SHP77 treated with DMSO at 0.1 percent for 48 hours (cell line): ENCODE measurements around the gene RHBDD2.
"Not testable (repeated sequence)": the region's sequence is repeated elsewhere in the genome, so short reads cannot be mapped to it uniquely, and the experiment has no call there.

ENCODE experiments used
- DNase-seq: peaks from one replicate; lab custom pipeline; 2025; lab: John Stamatoyannopoulos, UW

The RHBDD2 gene

DNA sequence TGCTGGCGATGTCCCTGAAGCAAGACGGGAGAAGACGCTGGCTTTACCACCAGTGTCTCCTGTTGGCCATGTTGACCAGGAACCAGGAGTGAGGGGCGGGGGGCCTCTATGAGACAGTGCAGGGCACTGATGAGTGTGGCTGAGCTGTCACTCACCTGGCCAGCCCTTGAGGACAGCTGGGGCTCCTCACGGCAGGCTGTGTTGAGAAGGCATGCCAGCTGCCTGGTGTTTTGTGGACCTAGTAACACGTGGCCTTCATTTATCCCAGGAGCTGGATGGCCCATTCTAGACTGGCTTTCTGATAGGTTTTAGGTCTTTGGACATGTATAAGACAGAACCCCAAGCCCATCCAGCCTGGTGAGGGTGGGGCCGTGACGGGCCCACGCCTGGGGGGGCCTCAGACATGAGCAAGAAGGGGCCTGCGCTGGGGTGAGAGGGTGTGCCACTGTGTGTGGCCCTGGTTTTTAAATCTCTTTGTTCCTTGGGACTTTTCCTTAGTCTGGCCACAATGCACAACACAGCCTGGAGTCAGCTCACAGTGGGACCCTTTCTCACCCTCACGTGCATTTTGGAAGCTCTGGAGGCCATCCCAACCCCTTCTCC is 10.5 kb downstream of the RHBDD2 start:
- no peak for DNase-seq

DNA sequence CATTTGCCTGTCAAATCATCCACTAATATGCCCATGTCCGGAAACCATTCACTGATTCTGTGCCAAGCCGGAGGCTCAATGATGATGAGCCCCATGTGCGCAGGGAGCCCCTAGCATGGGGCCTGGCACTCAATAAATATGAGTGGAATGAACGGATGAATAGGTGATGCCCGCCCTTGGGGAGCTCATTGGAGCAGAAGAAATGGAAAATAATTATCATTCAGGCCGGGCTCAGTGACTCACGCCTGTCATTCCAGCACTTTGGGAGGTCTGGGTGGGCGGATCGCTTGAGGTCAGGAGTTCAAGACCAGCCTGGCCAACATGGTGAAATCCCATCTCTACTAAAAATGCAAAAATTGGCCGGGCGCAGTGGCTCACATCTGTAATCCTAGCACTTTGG is 11.0 kb downstream of the RHBDD2 start:
- DNase-seq = no peak

DNA sequence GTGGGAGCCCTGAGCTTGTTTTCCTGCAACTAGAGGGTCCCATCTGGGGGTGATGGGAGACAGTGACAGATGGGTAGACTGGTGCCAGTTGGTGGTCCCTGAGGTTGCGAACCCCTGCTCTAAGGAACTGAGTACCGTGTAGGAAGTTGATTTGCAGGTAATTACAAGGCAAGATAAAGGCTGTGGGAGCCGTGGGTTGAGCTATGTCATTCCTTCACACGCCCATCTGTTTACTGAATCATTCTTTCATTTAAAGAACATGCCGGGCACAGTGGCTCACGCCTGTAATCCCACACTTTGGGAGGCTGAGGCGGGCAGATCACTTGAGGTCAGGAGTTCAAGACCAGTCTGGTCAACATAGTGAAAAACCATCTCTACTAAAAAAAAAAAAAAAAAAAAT is 12.4 kb downstream of the RHBDD2 start:
- not testable (repeated sequence) for DNase-seq

DNA sequence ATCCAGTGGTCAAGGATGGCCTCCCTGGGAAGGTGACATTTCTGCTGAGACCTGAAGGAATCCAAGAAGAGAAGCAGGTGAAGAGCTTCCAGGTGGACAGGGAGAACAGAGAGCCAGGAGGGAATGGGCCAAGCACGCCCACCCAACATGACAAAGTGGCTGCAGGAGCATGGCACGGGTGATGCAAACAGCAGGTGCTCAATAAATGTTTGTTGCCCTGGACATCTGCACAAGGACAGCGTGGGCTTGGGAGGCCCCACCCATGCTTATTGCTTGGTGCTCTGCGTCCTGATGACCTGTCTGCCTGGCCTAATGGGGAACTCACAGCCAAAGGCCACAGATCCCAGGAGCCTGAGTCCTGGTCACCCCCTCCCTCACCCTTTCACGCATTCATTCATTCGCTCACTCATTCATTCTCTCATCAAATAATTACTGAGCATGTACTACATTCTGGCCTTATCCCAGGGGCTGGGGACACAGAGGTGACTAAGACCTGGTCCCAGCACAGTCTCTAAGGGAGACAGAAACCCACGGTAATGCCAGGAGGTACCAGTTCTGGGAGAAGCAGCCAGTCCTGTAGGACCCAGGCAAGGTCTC is 13.1 kb downstream of the RHBDD2 start:
- no peak for DNase-seq

DNA sequence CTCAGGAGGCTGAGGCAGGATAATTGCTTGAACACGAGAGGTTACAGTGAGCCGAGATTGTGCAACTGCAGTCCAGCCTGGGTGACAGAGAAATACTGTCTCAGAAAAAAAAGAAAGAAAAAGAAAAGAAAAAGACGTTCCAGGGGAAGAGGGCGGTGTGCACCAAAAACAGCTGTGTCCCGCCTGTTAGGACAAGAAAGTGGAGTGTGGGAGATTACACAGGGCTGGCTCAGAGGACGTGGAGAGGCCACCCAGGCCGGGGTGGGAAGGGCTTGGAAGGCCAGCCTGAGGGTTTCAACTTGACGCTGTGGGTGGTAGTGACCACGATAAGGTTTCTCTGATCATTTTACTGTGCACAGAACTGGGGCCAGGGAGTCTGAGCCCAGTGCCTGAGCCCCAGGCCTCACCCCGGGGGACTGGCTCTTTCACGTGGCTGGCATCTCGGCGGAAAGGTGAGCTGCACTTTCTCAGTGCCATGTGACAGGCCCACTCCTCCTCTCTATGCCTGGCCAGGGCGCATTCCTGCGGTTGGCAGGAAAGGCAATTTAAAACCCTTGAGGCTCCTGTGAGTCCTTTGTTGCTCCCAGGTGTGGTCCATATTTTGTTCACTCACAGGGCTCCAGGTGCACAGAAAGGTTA is 13.9 kb downstream of the RHBDD2 start:
- no peak for DNase-seq

DNA sequence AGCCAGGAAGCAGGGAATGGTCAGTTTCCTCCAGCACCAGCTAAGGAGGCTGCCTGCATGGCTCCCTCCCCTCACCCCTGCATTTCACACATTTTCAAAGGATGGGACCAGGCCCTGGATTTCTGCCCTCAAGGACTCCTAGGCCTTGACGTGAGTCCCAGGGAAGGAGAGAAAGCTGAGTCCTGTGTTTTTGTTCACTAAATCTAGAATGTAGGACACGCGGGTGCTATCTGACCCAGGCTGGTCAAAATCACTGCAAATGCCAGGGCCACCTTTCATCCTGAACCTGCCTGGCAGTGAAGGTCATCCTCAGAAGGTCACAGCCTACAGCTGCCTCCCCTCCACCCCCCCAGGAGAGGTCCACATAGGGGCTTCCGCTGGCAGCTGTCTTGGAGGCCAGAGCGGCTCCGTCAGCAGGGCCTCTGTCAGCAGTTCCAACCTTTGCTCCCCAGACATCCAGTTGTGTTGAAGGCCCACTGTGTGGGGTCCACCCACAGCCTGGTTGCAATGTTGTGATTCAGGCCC is 18.0 kb downstream of the RHBDD2 start:
- no peak for DNase-seq

GRCh38 chr7:75900617-75901315 is 21.9 kb downstream of the RHBDD2 start:
- no peak for DNase-seq

DNA sequence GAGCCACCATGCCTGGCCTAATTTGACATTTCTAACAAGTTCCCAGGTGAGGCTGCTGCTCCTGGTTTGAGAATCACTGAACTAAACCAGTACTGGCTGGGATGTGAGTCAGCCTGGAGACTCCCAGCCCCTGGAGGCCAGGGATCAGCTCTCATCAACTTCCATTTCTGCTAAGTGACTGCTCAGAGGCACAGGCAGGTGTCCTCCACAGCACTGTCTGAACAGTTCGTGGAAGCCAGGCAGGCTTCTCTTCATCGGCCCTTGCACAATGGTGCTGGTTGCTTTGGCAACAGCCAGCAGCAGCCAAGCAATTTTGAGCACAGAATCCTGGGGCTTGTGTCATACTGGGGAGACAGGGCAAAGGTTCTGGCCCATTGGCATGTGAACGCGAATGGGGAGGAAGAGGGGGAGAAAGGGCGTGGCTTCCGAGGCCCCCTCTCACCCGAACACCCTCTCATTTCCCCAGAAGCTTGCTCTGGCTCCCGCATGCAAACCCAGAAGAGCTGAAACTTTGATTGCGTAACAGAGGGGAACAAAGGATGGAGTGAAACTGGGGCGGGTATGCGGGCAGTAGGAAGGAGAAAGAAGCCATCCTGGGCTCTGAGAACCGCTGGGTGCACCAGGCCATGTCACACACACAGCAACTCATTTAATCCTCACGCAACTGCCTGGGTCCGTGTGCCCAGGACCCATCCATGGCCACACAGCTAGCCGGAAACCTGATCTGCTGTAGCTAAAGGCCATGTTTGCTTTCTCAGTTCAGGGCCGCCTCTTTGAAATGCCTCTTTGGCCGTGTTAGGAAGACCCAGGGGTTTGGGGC is 27.2 kb downstream of the RHBDD2 start:
- peak; percentile 77 for DNase-seq

DNA sequence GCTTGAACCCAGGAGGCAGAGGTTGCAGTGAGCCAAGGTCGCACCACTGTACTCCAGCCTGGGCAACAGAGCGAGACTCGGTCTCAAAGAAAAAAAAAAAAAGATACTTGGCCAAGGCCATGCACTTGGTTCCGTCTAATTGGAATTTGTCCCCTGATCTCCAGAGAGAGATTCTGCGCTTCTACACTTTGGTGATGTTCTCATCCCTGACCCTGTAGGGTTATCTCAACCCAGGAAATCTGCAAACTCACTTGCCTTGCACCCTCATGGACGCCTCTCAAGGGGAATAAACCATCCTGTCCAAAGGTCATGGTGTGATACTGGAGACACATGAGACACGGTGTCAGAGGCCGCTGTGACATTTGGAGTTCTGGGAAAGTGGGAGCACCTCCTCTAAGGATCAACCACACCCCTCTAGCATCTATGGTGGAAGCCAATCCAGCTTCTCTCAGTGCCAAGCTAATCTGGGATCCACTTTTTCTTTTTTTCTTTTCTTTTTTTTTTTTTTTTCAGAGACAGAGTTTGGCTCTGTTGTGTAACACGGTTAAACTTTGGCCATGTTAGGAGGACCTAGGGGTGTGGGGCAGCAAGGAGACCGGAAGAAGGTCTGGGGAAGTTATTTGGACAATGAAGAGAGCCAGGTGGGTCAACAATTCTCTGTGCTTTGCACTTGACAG is 28.3 kb downstream of the RHBDD2 start:
- peak; percentile 19 for DNase-seq

DNA sequence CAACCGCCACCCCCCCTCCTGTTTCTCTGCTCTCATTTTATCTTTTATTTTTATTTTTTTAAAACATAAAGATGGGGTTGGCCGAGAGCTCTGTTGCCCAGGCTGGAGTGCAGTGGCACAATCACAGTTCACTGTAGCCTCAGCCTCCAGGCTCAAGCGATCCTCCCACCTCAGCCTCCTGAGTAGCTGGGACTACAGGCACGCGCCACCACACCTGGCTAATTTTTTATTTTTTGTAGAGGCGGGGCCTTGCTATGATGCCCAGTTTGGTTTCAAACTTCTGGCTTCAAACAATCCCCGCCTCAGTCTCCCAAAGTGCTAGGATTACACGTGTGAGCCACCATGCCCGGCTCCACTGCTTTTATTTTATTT is 28.8 kb downstream of the RHBDD2 start:
- not testable (repeated sequence) for DNase-seq

DNA sequence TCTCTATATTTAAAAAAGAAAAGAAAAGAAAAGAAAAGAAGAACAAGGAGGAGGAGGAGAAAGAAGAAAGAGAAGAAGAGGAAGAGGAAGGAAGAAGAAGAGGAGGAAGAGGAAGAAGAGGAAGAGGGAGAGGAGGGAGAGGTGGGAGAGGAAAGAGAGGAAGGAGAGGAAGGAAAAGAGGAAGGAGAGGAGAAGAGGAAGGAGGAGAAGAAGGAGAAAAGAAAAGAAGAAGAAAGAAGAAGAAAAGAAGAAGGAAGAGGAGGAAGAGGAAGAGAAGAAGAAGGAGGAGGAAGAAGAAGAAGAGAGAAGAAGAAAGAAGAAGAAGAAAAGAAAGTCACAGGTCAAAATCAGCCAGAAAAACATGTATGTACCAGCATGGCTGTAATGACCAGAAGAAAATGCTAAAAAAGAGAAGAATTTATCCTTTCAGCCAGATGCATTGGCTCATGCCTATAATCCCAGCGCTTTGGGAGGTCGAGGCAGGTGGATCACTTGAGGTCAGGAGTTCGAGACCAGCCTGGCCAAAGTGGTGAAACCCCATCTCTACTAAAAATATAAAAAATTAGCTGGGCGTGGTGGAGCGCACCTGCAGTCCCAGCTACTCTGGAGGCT is 30.8 kb downstream of the RHBDD2 start:
- no peak for DNase-seq

GRCh38 chr7:75911186-75911585 is 32.4 kb downstream of the RHBDD2 start:
- DNase-seq = not testable (repeated sequence)

DNA sequence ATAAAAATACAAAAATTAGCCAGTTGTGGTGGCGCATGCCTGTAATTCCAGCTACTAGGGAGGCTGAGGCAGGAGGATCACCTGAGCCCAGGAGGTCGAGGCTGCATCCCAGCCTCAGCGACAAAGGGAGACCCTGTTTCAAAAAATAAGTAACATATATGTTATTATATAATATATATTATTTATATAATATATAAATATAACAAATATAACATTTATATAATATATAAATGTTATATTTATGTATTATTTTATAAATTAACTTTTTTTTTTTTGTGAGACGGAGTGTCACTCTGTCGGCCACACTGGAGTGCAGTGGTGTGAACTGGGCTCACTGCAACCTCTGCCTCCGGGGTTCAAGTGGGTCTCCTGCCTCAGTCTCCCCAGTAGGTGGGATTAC is 34.6 kb downstream of the RHBDD2 start:
- no peak for DNase-seq

GRCh38 chr7:75914169-75914654 is 35.4 kb downstream of the RHBDD2 start:
- no peak for DNase-seq

DNA sequence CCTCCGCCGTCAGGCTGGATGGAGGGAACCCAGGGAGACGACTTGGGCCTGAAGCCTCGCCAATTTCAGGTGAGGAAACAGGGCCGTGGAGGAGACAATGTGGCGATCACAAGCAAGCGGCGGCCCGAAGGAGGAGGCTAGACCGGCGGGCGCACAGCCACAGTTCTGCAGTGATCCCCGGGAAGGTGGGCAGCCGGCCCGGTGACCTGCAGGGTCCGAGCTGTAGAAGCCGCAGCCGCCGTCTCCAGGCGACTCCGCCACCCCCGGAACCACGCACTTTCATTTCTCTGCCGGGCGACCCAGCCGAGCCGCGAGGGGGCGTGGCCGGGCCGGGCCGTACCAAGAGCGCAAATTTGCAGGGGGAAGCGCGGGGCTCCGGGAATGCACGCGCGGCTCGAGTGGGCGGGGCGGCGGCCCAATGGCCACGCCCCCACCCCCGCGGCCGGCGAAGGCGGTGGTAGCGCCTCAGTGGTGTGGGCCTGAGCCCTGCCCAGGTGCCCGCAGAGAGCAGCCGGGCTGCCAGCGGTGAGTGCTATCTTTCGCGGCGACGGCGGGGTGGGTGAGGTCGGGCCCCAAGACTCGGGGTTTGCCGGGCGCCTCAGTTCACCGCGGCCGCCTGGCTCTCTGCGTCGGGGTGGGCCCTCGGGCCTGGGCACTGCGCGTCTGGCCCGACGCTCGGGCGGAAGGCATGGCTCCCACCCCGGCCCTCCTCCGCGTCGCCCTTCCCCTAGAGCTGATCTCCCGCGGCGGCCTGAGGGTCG is 36.0 kb downstream of the RHBDD2 start, which contains the start of gene POR:
POR (plus strand) TSS at position 501 of the 761 bp plus-strand sequence. CDS start 38,847 bp downstream, outside the sequence.
- peak; percentile 69 for DNase-seq

DNA sequence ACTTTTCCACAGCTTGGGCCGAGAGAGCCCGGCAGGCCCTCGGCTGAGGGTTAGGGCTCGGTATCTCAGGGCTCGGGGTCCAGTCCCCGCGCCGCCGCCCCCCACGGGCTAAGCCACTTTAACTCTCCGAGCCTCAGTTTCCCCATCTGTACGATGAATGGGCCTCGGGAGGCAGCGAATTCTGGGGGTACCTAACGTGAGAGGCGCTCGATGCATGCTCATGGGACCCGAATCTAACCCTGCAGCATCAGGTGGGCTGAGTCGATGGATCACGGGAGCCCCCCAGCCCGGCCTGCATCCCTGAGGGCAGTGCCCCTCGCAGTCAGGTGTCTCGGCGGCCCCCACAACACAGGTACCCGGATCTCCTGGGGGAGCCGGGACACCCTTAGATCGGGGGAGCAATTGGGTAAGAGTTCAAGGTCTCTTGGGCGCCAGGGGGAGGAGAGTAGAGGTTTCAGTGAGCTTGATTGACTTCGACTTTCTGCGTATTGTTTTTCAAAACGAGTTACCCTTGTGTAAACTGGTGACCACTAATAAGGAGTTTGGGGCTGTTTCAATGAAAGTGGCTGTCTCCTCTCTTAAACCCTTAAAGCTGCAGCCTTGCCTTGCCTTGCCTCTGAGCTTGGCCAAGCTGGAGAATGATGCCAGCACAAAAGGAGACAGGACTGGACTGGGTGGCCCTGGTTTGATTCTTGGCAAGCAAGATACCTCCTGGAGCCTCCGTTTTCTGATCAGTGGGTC is 36.8 kb downstream of the RHBDD2 start:
- DNase-seq = no peak

- no peak for DNase-seq
Measured at GRCh38 chr7:75916259-75916658, 37.4 kb downstream of the RHBDD2 start.

DNA sequence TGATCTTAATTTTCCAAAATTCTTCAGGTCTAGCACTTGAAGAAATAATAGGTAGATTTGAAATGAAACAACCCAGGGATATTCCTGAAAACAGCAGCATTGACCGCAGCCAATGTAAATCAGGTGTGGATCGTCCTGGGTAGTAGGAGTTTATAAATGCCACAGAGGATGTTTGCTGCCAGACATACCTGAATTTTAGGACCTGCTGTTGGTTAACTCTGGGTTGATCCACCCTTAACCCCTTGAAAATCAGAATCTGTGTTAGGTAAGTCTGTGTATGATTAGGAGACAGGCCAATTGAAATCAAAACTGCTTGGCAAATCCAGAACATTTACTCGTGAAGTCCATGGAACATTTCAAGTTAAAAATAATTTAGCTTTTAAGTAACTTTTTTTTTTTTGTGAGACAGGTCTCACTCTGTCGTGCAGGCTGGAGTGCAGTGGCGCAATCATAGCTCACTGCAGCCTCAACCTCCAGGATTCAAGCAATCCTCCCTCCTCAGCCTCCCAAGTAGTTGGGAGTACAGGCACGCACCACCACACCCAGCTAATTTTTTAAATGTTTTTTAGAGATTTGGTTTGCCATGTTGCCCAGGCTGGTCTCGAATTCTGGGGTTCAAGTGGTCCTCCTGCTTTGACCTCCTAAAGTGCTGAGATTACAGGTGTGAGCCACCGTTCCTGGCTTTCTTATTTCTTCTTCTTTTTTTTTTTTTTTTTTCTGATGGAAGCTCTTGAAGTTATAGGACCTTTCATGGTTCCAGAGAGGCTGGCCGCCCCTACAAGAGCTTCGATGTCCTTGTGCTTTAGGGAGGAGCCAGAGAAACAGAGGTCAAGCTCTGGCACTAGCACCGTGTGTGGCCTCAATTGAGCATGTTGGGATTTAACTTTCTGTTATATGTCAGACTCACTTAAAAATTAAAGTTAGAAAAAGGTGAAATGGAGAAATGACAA is 38.1 kb downstream of the RHBDD2 start:
- DNase-seq = no peak
